Fibroblast of lung (primary cell): ENCODE measurements around the gene CCDC78. TPM values are rescaled to one million over a fixed set of nuclear protein-coding genes. Genes with fewer than 3 reads are reported as not detected.

Experiments
- DNase-seq, 2 donors: peaks; one replicate each; pipeline versions ENCODE4 v3.0.0 to v3.0.0-alpha.2; 2010; ENCODE audit warnings: low read depth in 2 of 2
- H2AFZ ChIP-seq: 2 replicates; pipeline ENCODE4 v1.5.1; 2012; ENCODE audit warnings: low read length, control low read depth, inconsistent platforms
- H3K27ac ChIP-seq: 2 replicates; pipeline ENCODE4 v1.5.1; 2011; ENCODE audit warnings: low read length, control low read depth; ENCODE audit not compliant: insufficient read depth
- H3K27me3 ChIP-seq: 2 replicates; pipeline ENCODE4 v1.5.1; 2011; ENCODE audit warnings: mild to moderate bottlenecking, low read length; ENCODE audit not compliant: control insufficient read depth, insufficient read depth
- H3K36me3 ChIP-seq: 2 replicates; pipeline ENCODE4 v1.5.1; 2011; ENCODE audit warnings: low read length; ENCODE audit not compliant: control insufficient read depth, insufficient read depth
- H3K4me1 ChIP-seq: 2 replicates; pipeline ENCODE4 v1.5.1; 2011; ENCODE audit warnings: low read length; ENCODE audit not compliant: control insufficient read depth, insufficient read depth; ENCODE audit errors: extremely low read depth
- H3K4me2 ChIP-seq: 2 replicates; pipeline ENCODE4 v1.5.1; 2011; ENCODE audit warnings: low read length, control low read depth; ENCODE audit not compliant: insufficient read depth; ENCODE audit errors: extremely low read depth
- H3K4me3 ChIP-seq, 4 experiments: fragments of 200-600 bp in 1 of 4; sonication (generic) in 1 of 4; replicated peaks in 1 of 4; 2 replicates each; pipeline ENCODE4 v1.5.1; 2011 to 2016; ENCODE audit warnings: low read length in 4 of 4, low read depth in 3 of 4, mild to moderate bottlenecking in 3 of 4, control low read depth in 2 of 4, inconsistent platforms in 1 of 4, mixed read lengths in 1 of 4; ENCODE audit not compliant: insufficient read depth in 1 of 4; ENCODE audit errors: control extremely low read depth in 1 of 4
- H3K79me2 ChIP-seq: 2 replicates; pipeline ENCODE4 v1.5.1; 2012; ENCODE audit warnings: mild to moderate bottlenecking, low read length, inconsistent platforms; ENCODE audit not compliant: control insufficient read depth, insufficient read depth
- H3K9ac ChIP-seq: 2 replicates; pipeline ENCODE4 v1.5.1; 2011; ENCODE audit warnings: mild to moderate bottlenecking, low read length, control low read depth; ENCODE audit not compliant: insufficient read depth
- H3K9me3 ChIP-seq: 2 replicates; pipeline ENCODE4 v1.5.1; 2012; ENCODE audit warnings: low read depth, low read length; ENCODE audit not compliant: control insufficient read depth, insufficient read depth
- H4K20me1 ChIP-seq: 2 replicates; pipeline ENCODE4 v1.5.1; 2011; ENCODE audit warnings: low read length; ENCODE audit not compliant: control insufficient read depth, insufficient read depth; ENCODE audit errors: extremely low read depth
- EZH2 ChIP-seq: IDR thresholded peaks from 2 replicates; pipeline ENCODE4 v1.5.1; 2012; ENCODE audit warnings: low read length, control low read depth, mild to moderate bottlenecking; ENCODE audit errors: missing control alignments
- polyA plus RNA-seq, 2 donors: library from polyadenylated mRNA; depleted of rRNA in 1 of 2; stranded (reverse) in 1 of 2; unstranded in 1 of 2; fragments of >200 nt; gene quantifications; 2 replicates each; pipeline ENCODE4 v1.2.1, GENCODE V29; 2011 to 2012; ENCODE audit warnings: missing spikeins in 1 of 2
- total RNA-seq: library from RNA; depleted of rRNA; stranded (reverse); fragments of >200 nt; gene quantifications from 2 replicates; pipeline ENCODE4 v1.2.1, GENCODE V29; 2014
- TF ChIP-seq, protein P1 (sequence below), 2 donors: IDR thresholded peaks in 1 of 2; conservative IDR thresholded peaks in 1 of 2; 1 replicate in 1 of 2; 2 replicates in 1 of 2; pipeline ENCODE4 v1.5.1; 2011 to 2012; ENCODE audit warnings: low read length in 2 of 2, control low read depth in 1 of 2, inconsistent platforms in 1 of 2, low read depth in 1 of 2, mild to moderate bottlenecking in 1 of 2

CCDC78 gene
- total and polyA plus RNA-seq, 2 donors (not counting 1 experiment from before 2014, with no cell fraction given), result 0.50 to 1.8 TPM

GRCh38 chr16:734981-735881 lies 9.0 kb upstream of the CCDC78 start:
- peaks cover 28% of the 10 kb centered on the region for H3K36me3 ChIP-seq
- TF ChIP-seq EZH2, result no peak
- TF ChIP-seq, protein P1, sequence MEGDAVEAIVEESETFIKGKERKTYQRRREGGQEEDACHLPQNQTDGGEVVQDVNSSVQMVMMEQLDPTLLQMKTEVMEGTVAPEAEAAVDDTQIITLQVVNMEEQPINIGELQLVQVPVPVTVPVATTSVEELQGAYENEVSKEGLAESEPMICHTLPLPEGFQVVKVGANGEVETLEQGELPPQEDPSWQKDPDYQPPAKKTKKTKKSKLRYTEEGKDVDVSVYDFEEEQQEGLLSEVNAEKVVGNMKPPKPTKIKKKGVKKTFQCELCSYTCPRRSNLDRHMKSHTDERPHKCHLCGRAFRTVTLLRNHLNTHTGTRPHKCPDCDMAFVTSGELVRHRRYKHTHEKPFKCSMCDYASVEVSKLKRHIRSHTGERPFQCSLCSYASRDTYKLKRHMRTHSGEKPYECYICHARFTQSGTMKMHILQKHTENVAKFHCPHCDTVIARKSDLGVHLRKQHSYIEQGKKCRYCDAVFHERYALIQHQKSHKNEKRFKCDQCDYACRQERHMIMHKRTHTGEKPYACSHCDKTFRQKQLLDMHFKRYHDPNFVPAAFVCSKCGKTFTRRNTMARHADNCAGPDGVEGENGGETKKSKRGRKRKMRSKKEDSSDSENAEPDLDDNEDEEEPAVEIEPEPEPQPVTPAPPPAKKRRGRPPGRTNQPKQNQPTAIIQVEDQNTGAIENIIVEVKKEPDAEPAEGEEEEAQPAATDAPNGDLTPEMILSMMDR (conservative IDR thresholded peaks at IDR 0.05 in 1 of 2, IDR thresholded peaks at IDR 0.05 in 1 of 2; ENCODE audit: low read depth in 1 of 2, low read length in 2 of 2), result no peak
- H3K4me3 ChIP-seq, result no peak overlapping the region
- no peaks in the 10 kb centered on the region for H3K9me3 ChIP-seq
- H4K20me1 ChIP-seq, result no peaks in the 10 kb centered on the region
- H3K9ac ChIP-seq, result no peak overlapping the region
- DNase-seq, result no peak
- no peak overlapping the region for H2AFZ ChIP-seq
- H3K27ac ChIP-seq, result no peak overlapping the region
- peaks cover 3% of the 10 kb centered on the region for H3K79me2 ChIP-seq
- no peaks in the 10 kb centered on the region for H3K4me1 ChIP-seq
- no peak overlapping the region for H3K4me2 ChIP-seq
- no peaks in the 10 kb centered on the region for H3K27me3 ChIP-seq

DNA sequence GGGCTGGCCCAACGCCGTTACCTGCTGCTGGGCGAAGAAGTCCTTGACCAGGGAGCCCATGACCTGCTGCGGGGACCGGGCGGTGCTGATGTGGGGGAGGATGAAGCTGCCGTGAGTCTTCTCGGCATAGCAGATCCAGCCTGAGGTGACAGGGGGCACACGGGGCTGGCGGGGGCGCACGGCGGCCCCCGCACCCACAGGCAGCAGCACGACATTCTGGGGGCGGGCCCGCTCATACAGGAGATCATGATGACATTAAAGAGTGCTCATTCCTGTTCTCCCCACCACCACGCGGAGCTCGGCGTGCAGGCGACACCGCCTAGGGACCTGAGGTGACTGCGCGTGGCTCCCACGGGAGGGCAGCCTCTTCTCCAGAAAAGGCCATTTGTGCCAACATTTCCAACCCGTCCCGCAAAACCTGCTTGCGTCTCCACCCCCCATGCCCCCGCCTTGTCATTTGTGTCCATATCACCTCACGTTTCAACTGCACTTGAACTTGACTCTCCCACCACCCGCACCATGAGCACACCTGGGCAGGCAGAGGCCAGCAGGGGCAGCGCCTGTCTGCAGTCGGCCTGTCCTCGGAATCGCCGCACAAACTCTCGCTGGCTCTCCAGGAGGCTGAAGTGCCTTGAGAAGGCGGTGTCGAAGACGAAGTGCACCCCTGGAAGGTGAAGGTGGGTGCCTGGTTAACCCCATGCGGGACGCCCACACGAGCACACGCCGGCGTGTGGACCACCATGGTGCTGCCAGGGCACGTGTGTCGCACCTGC lies 8.2 kb upstream of the CCDC78 start:
- H3K27me3 ChIP-seq, result no peaks in the 10 kb centered on the region
- no peak for DNase-seq
- no peak for TF ChIP-seq EZH2
- TF ChIP-seq, protein P1 (conservative IDR thresholded peaks at IDR 0.05 in 1 of 2, IDR thresholded peaks at IDR 0.05 in 1 of 2; ENCODE audit: low read depth in 1 of 2, low read length in 2 of 2), result no peak
- H2AFZ ChIP-seq, result no peak overlapping the region
- no peaks in the 10 kb centered on the region for H4K20me1 ChIP-seq
- no peaks in the 10 kb centered on the region for H3K79me2 ChIP-seq
- peaks cover 30% of the 10 kb centered on the region for H3K36me3 ChIP-seq
- no peak overlapping the region for H3K27ac ChIP-seq
- no peak overlapping the region for H3K9ac ChIP-seq
- H3K4me3 ChIP-seq, result no peak overlapping the region
- no peaks in the 10 kb centered on the region for H3K9me3 ChIP-seq
- H3K4me2 ChIP-seq, result no peak overlapping the region
- H3K4me1 ChIP-seq, result no peaks in the 10 kb centered on the region

DNA sequence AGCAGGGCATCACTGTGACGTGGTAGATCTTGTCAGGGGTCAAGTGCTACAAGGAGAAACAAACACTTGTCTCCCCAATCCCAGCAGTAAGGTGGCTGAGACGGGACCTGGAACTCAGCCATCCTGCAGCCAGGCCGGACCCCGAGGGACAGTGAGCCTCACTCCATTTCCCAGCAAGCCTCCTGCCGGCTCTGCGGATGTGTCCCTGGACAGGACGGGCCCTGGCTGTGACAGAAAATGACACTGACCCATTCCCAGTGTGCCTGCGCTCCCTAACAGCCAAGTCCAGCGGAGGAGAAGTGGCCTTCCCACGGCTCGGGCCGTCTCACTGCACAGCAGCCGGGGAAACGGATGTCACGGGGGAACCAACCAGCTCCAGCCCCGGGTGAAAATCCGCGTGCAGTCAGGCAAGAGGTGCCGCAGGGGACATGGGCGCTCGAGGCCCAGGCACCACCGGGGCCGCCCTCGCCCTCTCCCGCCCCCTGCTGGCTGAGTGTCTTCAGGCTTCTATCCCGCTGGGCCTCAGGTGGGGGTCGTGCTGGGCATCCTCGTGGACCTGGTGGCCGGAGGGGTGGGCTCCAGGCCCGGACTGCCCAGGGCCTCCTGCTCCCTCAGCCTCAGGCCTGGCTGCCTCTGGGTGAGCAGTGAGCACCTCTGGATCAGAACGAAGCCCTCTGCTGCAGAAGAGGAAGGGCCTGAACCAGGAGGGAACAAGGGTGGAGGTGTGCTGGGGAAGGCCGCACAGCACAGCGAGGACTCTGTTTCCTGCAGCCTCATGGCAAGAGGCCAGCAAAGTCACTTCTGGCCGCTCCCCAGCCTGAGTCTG lies 7.4 kb upstream of the CCDC78 start:
- no peak for TF ChIP-seq EZH2
- TF ChIP-seq, protein P1 (conservative IDR thresholded peaks at IDR 0.05 in 1 of 2, IDR thresholded peaks at IDR 0.05 in 1 of 2; ENCODE audit: low read depth in 1 of 2, low read length in 2 of 2), result peak; percentile 21 to 35
- no peaks in the 10 kb centered on the region for H4K20me1 ChIP-seq
- H3K27me3 ChIP-seq, result no peaks in the 10 kb centered on the region
- H3K27ac ChIP-seq, result no peak overlapping the region
- no peak overlapping the region for H3K4me2 ChIP-seq
- no peaks in the 10 kb centered on the region for H3K4me1 ChIP-seq
- no peak overlapping the region for H3K4me3 ChIP-seq
- DNase-seq, result no peak
- no peak overlapping the region for H3K9ac ChIP-seq
- peaks cover 30% of the 10 kb centered on the region for H3K36me3 ChIP-seq
- H3K9me3 ChIP-seq, result no peaks in the 10 kb centered on the region
- no peak overlapping the region for H2AFZ ChIP-seq
- no peaks in the 10 kb centered on the region for H3K79me2 ChIP-seq
